HepG2 (cell line): ENCODE data around the gene MRFAP1L1. TPM values are rescaled to one million over a fixed set of nuclear protein-coding genes. Genes with fewer than 3 reads are reported as not detected.
"Not testable (repeated sequence)": the region's sequence is repeated elsewhere in the genome, so short reads cannot be mapped to it uniquely, and the experiment has no call there.

Experiments used
- ATAC-seq: fragments of 200-7000 bp; cut with Tn5 transposase; 3 replicates; pipeline ENCODE4 v1.9.1; 2020; ENCODE audit warnings: mild to moderate bottlenecking, moderate library complexity
- BruUV-seq: library from RNA; stranded (reverse); fragments of 400-500 nt; replicated peaks from 2 replicates; lab custom pipeline; 2021; lab: Mats Ljungman, UMichigan
- CTCF ChIA-PET: fragments of 300-600 bp; formaldehyde crosslinking; extraction: SDS; loops from one replicate; lab custom pipeline; 2021; ENCODE audit warnings: low total read pairs, inconsistent platforms, low intra/inter-chr PET ratio; lab: Yijun Ruan, JAX
- POLR2A ChIA-PET: fragments of 350-600 bp; sonication (Branson Sonifier 250); formaldehyde crosslinking; loops from one replicate; lab custom pipeline; 2020; ENCODE audit warnings: antibody characterized with exemption, inconsistent platforms; lab: Yijun Ruan, JAX
- DNase-seq: peaks from one replicate; pipeline ENCODE4 v3.0.0-alpha.2; 2015; ENCODE audit warnings: low spot score
- FAIRE-seq: peaks from 3 replicates; lab custom pipeline; 2011; peaks lifted over from hg19 to GRCh38; lab: Jason Lieb, UNC
- H2AFZ ChIP-seq: one replicate; pipeline ENCODE4 v1.6.1; 2011; ENCODE audit warnings: low read length, inconsistent platforms
- H3K27ac ChIP-seq: fragments of 300-600 bp; 3 replicates; pipeline ENCODE4 v1.8.0; 2011; ENCODE audit warnings: mixed run types, mild to moderate bottlenecking, mixed read lengths, low read length, inconsistent platforms; ENCODE audit not compliant: insufficient read depth; ENCODE audit errors: extremely low read length
- H3K27me3 ChIP-seq, 2 experiments: fragments of 200-600 bp in 1 of 2; 2 replicates in 1 of 2; 3 replicates in 1 of 2; pipeline versions ENCODE4 v1.6.0 to v1.8.0; 2011; ENCODE audit warnings: low read length in 2 of 2, mild to moderate bottlenecking in 2 of 2, moderate library complexity in 2 of 2, inconsistent platforms in 1 of 2; ENCODE audit not compliant: insufficient read depth in 2 of 2, control insufficient read depth in 1 of 2
- H3K36me3 ChIP-seq, 2 experiments: fragments of 200-600 bp in 1 of 2; replicated peaks in 1 of 2; 2 replicates in 1 of 2; 3 replicates in 1 of 2; pipeline versions ENCODE4 v1.5.1 to v1.8.0; 2011; ENCODE audit warnings: low read length in 2 of 2, inconsistent platforms in 1 of 2; ENCODE audit not compliant: insufficient read depth in 2 of 2, control insufficient read depth in 1 of 2
- H3K4me1 ChIP-seq: 2 replicates; pipeline ENCODE4 v1.5.1; 2012; ENCODE audit warnings: low read length, inconsistent platforms; ENCODE audit not compliant: insufficient read depth
- H3K4me2 ChIP-seq: 2 replicates; pipeline ENCODE4 v1.6.0; 2011; ENCODE audit warnings: low read depth, low read length, inconsistent platforms
- H3K4me3 ChIP-seq, 3 experiments: fragments of 200-600 bp in 1 of 3; sonication (generic), shearing (Covaris generic) in 1 of 3; replicated peaks in 1 of 3; 2 replicates each; pipeline ENCODE4 v1.5.1; 2011 to 2016; ENCODE audit warnings: low read length in 3 of 3, inconsistent platforms in 2 of 3, low read depth in 2 of 3, mild to moderate bottlenecking in 2 of 3, control low read depth in 1 of 3, mixed read lengths in 1 of 3; ENCODE audit not compliant: insufficient read depth in 1 of 3
- H3K79me2 ChIP-seq: one replicate; pipeline ENCODE4 v1.6.1; 2011; ENCODE audit warnings: low read length, inconsistent platforms; ENCODE audit not compliant: insufficient read depth
- H3K9ac ChIP-seq: 2 replicates; pipeline ENCODE4 v1.6.0; 2011; ENCODE audit warnings: mild to moderate bottlenecking, low read depth, low read length, inconsistent platforms; ENCODE audit not compliant: insufficient read depth
- H3K9me3 ChIP-seq: 2 replicates; pipeline ENCODE4 v1.5.1; 2012; ENCODE audit warnings: mild to moderate bottlenecking, low read length
- H4K20me1 ChIP-seq: 2 replicates; pipeline ENCODE4 v1.6.0; 2011; ENCODE audit warnings: inconsistent platforms, mild to moderate bottlenecking, low read length, moderate library complexity; ENCODE audit not compliant: insufficient read depth
- CTCF ChIP-seq: sonication (generic); formaldehyde crosslinking; IDR thresholded peaks from 2 replicates; pipeline ENCODE4 v1.5.0; 2020; ENCODE audit warnings: mild to moderate bottlenecking, missing genetic modification reagents, moderate library complexity
- MED8 ChIP-seq: sonication (generic); formaldehyde crosslinking; IDR thresholded peaks from 2 replicates; pipeline ENCODE4 v1.8.1; 2023; ENCODE audit warnings: mild to moderate bottlenecking, missing genetic modification reagents; ENCODE audit not compliant: insufficient replicate concordance
- MXD3 ChIP-seq: IDR thresholded peaks from 2 replicates; pipeline ENCODE4 v1.6.1; 2016; ENCODE audit warnings: mild to moderate bottlenecking, missing biosample characterization, missing genetic modification reagents
- ZNF407 ChIP-seq: sonication (generic); formaldehyde crosslinking; IDR thresholded peaks from one replicate; pipeline ENCODE4 v1.5.1; 2020; ENCODE audit warnings: mild to moderate bottlenecking, missing genetic modification reagents; ENCODE audit errors: not compliant biosample characterization
- ZNF564 ChIP-seq: sonication (generic); formaldehyde crosslinking; IDR thresholded peaks from 2 replicates; pipeline ENCODE4 v1.8.1; 2023; ENCODE audit warnings: mild to moderate bottlenecking, missing genetic modification reagents
- WGBS: methylation state at CpG from one replicate; pipeline ENCODE4 v1.1.6; 2017; ENCODE audit warnings: low lambda C conversion rate; 5-methylcytosine and 5-hydroxymethylcytosine counted together
- in situ Hi-C: cut with HindIII; loops from 2 replicates; pipeline ENCODE4 v1.10.0; 2017; ENCODE audit warnings: low pct_unique_long_range_greater_than_20kb; ENCODE audit not compliant: extremely low pct_ligation_motif_present
- intact Hi-C: fragments of 100-400 bp; cut with micrococcal nuclease; formaldehyde crosslinking; loops from one replicate; pipeline ENCODE4 v1.10.0; 2022; ENCODE audit not compliant: unreplicated experiment
- polyA plus RNA-seq, 8 experiments: library from polyadenylated mRNA; depleted of rRNA in 3 of 8; stranded (reverse) in 7 of 8; unstranded in 1 of 8; fragments of >200 nt; fragmentation: Illumina TruSeq in 4 of 8; extraction: Trizol in 4 of 8; gene quantifications; 2 replicates each; pipeline versions ENCODE4 v1.2.1 to v1.2.3, GENCODE V29; 2011 to 2016; ENCODE audit warnings: low read depth in 4 of 8, missing spikeins in 1 of 8, mixed read lengths in 1 of 8; ENCODE audit not compliant: insufficient read depth in 1 of 8
- total RNA-seq, 5 experiments: library from RNA; depleted of rRNA; stranded (reverse); fragments of >200 nt; fragmentation: Illumina TruSeq; extraction: Trizol; gene quantifications; 2 replicates each; pipeline ENCODE4 v1.2.3, GENCODE V29; 2016; ENCODE audit warnings: low read depth in 1 of 5

The MRFAP1L1 gene
- total and polyA plus RNA-seq, 2 of the 13 experiments (the other 11 are each of a cell fraction or from before 2014, with no cell fraction given) = 44.8 to 76.6 TPM

GRCh38 chr4:6672541-6673190 lies 37.0 kb downstream of the MRFAP1L1 start:
- FAIRE-seq, BruUV-seq, ATAC-seq, H3K9me3 ChIP-seq, H3K27me3 ChIP-seq, CTCF ChIA-PET, in situ Hi-C loops, DNase-seq, H3K9ac ChIP-seq, H2AFZ ChIP-seq, H3K4me2 ChIP-seq: not testable (repeated sequence)
- TF ChIP-seq MXD3 (0 out of 2 replicates have a peak, but pooled peaks have one; percentile 48), MED8 (CRISPR knock-in tag) (peak; percentile 38), ZNF407 (CRISPR knock-in tag) (peak; percentile 35), CTCF (CRISPR knock-in tag) (0 out of 2 replicates have a peak, but pooled peaks have one; percentile 11), ZNF564 (CRISPR knock-in tag) (peak; percentile 8; the same call in 1 of the 2 replicates)
- 0 out of 6 replicates have a peak overlapping the region, but pooled peaks of 1 of the 3 experiments have one; percentile 78 for H3K4me3 ChIP-seq
- H3K4me1 ChIP-seq = peaks cover 39% of the 10 kb centered on the region
- peaks cover 14% of the 10 kb centered on the region for H4K20me1 ChIP-seq
- WGBS = 95% methylated on average over 11 of the region's 34 CpGs
- peak overlapping the region; percentile 50 for H3K27ac ChIP-seq
- POLR2A ChIA-PET = interaction anchor here (0.7 to 7.2 kb wide), 29 partner anchors 9 to 401 kb away, joined by 3 to 122 read pairs (median 7); partner anchors contain the start of genes BLOC1S4, MAN2B2, MRFAP1 and MRFAP1L1
- H3K79me2 ChIP-seq = peaks cover 29% of the 10 kb centered on the region
- peaks cover 0 to 13% of the 10 kb centered on the region in 2 experiments; a peak in 3 of 5 replicates for H3K36me3 ChIP-seq
- intact Hi-C loops = loop anchor here (1.0 kb wide), 1 partner anchor 38 kb away; no protein-coding TSS in a partner anchor
